Measurements from ENCODE around the gene PODXL.
"Not testable (repeated sequence)": the region's sequence is repeated elsewhere in the genome, so short reads cannot be mapped to it uniquely, and the experiment has no call there.

PODXL gene

GRCh38 chr7:131533566-131534561 is 22.6 kb downstream of the PODXL start:
- Mint-ChIP-seq H3K36me3 (no peaks in the 10 kb centered on the region), H3K27ac (no peak overlapping the region), H3K4me3 (no peak overlapping the region), H3K4me1 (no peaks in the 10 kb centered on the region), H3K9me3 (no peaks in the 10 kb centered on the region)
- DNase-seq (ENCODE audit: low spot score in 2 of 2): no peak
- no peak for ATAC-seq

DNA sequence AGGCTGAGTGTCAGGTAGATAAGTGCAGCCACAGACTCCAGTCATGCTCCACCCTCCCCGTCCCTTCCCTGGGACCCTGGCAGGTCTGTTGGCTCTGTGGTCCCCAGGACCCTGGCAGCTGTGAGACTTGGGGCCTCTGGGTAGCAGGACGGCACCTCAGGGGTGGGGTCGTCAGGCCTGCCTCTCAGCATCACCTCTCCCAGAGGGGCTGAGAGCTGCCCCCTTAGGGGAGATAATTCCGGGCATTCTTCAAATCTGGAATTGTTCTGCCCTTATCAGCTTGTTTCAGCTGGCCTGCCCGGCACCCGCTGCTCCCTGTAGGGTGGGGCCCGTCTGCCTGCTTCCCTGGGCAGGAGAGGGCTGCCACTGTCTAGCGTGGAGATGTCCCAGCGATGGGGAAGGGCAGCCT is 23.3 kb downstream of the PODXL start:
- H3K4me3 Mint-ChIP-seq: no peak overlapping the region
- H3K9me3 Mint-ChIP-seq: no peaks in the 10 kb centered on the region
- ATAC-seq: no peak
- no peak for DNase-seq (ENCODE audit: low spot score in 2 of 2)
- H3K36me3 Mint-ChIP-seq: no peaks in the 10 kb centered on the region
- no peak overlapping the region for H3K27ac Mint-ChIP-seq
- H3K4me1 Mint-ChIP-seq: no peaks in the 10 kb centered on the region

- no peak for DNase-seq (ENCODE audit: low spot score in 2 of 2)
These were observed 23.8 kb downstream of the PODXL start for GRCh38 chr7:131532570-131533091.

DNA sequence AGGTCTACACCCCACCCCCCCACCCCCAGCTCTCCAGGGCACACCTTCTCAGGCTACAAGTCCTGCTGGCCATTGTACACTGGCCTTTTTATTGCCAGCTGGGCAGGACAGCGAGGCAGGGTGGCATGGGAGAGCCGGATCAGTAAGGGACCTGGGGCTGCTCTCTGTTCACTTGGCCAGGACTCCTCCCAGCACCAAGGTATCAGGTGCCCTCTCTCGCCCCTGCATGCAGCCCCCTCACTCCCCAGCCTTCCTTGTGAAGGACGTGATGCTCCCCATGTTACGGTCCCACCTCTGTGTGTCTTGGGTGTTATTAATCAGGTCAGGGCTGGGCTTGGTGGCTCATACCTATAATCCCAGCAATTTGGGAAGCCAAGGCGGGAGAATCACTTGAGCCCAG is 26.3 kb downstream of the PODXL start:
- no peaks in the 10 kb centered on the region for H3K36me3 Mint-ChIP-seq
- no peak overlapping the region for H3K27ac Mint-ChIP-seq
- H3K4me3 Mint-ChIP-seq: no peak overlapping the region
- H3K9me3 Mint-ChIP-seq: no peaks in the 10 kb centered on the region
- peaks cover 6% of the 10 kb centered on the region for H3K4me1 Mint-ChIP-seq
- ATAC-seq: no peak
- no peak for DNase-seq (ENCODE audit: low spot score in 2 of 2)

More at GRCh38 chr7:131532570-131533091, 23.8 kb downstream of the PODXL start:
- no peaks in the 10 kb centered on the region for H3K36me3 Mint-ChIP-seq
- peaks cover under 1% of the 10 kb centered on the region for H3K4me1 Mint-ChIP-seq
- H3K9me3 Mint-ChIP-seq: no peaks in the 10 kb centered on the region
- no peak overlapping the region for H3K27ac Mint-ChIP-seq
- ATAC-seq: no peak
- no peak overlapping the region for H3K4me3 Mint-ChIP-seq

DNA sequence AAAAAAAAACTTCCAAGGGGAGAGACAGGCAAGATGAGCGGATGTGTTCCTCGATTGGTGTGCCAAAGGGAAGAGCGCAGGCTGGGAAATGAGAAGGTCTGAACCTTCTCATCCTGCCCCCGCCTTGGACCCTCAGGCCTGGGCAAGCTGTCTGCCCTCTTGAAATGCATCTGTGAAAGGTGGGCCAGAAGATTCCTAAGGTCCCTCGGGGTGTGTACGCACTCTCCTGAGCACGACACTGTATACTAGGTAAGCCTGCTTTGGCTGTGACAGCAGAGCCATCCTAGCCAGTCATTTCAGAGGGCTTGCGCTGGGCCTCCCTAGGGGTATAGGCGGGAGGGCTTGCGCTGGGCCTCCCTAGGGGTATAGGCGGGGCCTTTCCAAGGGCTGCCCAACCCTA is 26.8 kb downstream of the PODXL start:
- H3K36me3 Mint-ChIP-seq: no peaks in the 10 kb centered on the region
- H3K4me3 Mint-ChIP-seq: no peak overlapping the region
- no peak overlapping the region for H3K27ac Mint-ChIP-seq
- peaks cover 6% of the 10 kb centered on the region for H3K4me1 Mint-ChIP-seq
- DNase-seq (ENCODE audit: low spot score in 2 of 2): no peak
- H3K9me3 Mint-ChIP-seq: no peaks in the 10 kb centered on the region
- ATAC-seq: no peak

GRCh38 chr7:131529179-131529578 is 27.2 kb downstream of the PODXL start:
- H3K27ac Mint-ChIP-seq: no peak overlapping the region
- H3K9me3 Mint-ChIP-seq: no peaks in the 10 kb centered on the region
- no peak overlapping the region for H3K4me3 Mint-ChIP-seq
- DNase-seq (ENCODE audit: low spot score in 2 of 2) (no peak), ATAC-seq (no peak)
- H3K4me1 Mint-ChIP-seq: peaks cover 6% of the 10 kb centered on the region
- no peaks in the 10 kb centered on the region for H3K36me3 Mint-ChIP-seq

- Mint-ChIP-seq H3K36me3 (no peaks in the 10 kb centered on the region), H3K27ac (no peak overlapping the region), H3K4me1 (peaks cover 12% of the 10 kb centered on the region), H3K9me3 (no peaks in the 10 kb centered on the region), H3K4me3 (no peak overlapping the region)
- no peak for DNase-seq (ENCODE audit: low spot score in 2 of 2)
- peak; percentile 46 for ATAC-seq
These were observed 29.0 kb downstream of the PODXL start for GRCh38 chr7:131527456-131527855.

- DNase-seq (ENCODE audit: low spot score in 2 of 2) (no peak), ATAC-seq (no peak)
- Mint-ChIP-seq H3K4me1 (peaks cover 21% of the 10 kb centered on the region), H3K9me3 (no peaks in the 10 kb centered on the region), H3K4me3 (no peak overlapping the region), H3K36me3 (no peaks in the 10 kb centered on the region), H3K27ac (no peak overlapping the region)
These were observed 30.6 kb downstream of the PODXL start for GRCh38 chr7:131525820-131526219.

DNA sequence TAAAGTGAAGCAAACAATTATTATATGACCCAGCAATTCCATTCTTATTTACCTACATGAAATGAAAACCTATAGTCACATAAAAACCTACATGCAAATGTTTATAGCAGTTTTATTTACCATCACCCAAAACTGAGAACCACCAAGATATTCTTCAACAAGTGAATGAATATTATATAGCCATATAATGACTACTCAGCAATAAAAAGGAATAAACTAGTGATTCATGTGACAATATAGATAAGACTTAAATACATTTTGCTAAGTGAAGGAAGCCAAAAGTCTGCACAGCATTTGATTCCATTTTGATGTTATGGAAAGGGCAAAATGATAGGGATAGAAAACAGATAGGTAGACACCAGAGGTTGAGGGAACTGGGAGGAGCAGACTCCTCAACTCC is 31.7 kb downstream of the PODXL start:
- H3K9me3 Mint-ChIP-seq: no peaks in the 10 kb centered on the region
- H3K36me3 Mint-ChIP-seq: no peaks in the 10 kb centered on the region
- H3K27ac Mint-ChIP-seq: no peak overlapping the region
- ATAC-seq (no peak), DNase-seq (ENCODE audit: low spot score in 2 of 2) (no peak)
- H3K4me3 Mint-ChIP-seq: no peak overlapping the region
- peaks cover 21% of the 10 kb centered on the region for H3K4me1 Mint-ChIP-seq

DNA sequence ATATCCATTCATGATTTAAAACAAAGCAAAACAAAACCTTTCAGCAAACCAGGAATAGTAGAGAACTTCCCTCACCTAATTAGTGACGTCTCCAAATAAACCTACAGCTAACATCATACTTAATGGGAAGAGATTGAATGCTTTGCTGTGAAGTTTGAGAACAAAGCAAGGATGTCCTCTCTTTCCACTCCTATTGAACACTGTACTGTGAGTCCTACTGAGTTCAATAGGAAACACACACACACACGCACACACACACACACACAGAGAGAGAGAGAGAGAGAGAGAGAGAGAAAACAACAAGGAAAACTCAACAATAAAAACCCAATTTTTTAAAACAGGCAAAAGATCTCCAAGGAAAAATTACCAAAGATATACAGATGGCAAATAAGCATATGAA is 32.3 kb downstream of the PODXL start:
- H3K27ac Mint-ChIP-seq: no peak overlapping the region
- no peak for ATAC-seq
- H3K9me3 Mint-ChIP-seq: no peaks in the 10 kb centered on the region
- H3K4me1 Mint-ChIP-seq: peaks cover 21% of the 10 kb centered on the region
- no peaks in the 10 kb centered on the region for H3K36me3 Mint-ChIP-seq
- no peak for DNase-seq (ENCODE audit: low spot score in 2 of 2)
- no peak overlapping the region for H3K4me3 Mint-ChIP-seq

- DNase-seq (ENCODE audit: low spot score in 2 of 2): no peak
- Mint-ChIP-seq H3K9me3 (no peaks in the 10 kb centered on the region), H3K27ac (peak overlapping the region; percentile 60), H3K4me3 (peak overlapping the region; percentile 45), H3K4me1 (peaks cover 19% of the 10 kb centered on the region), H3K36me3 (no peaks in the 10 kb centered on the region)
- ATAC-seq: peak; percentile 89
These were observed 34.0 kb downstream of the PODXL start for GRCh38 chr7:131522325-131522930.

- Mint-ChIP-seq H3K9me3 (no peaks in the 10 kb centered on the region), H3K27ac (peak overlapping the region; percentile 60), H3K36me3 (no peaks in the 10 kb centered on the region), H3K4me1 (peaks cover 14% of the 10 kb centered on the region), H3K4me3 (peak overlapping the region; percentile 45)
- DNase-seq (ENCODE audit: low spot score in 2 of 2): no peak
- no peak for ATAC-seq
These were observed 34.7 kb downstream of the PODXL start for GRCh38 chr7:131521651-131522163.

DNA sequence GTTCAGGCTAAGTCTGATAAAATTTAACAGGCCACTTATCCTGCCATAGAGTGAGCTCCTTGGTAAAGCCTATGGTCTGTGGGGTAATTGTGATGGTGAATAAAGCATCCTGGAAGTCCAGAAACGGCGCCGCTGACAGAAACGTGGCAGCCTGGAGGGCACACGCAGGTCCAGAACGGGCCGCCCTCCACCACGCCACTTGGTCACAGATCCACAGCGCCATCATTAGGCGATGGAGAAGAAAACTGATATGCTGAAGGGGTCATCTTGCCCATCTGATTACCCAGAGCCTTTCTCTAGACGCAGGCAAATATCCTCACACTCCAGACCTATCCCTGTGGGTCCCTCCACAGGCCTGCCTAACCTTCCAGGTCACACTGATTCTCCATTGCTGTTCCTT is 37.8 kb downstream of the PODXL start:
- H3K4me3 Mint-ChIP-seq: no peak overlapping the region
- H3K36me3 Mint-ChIP-seq: no peaks in the 10 kb centered on the region
- H3K9me3 Mint-ChIP-seq: no peaks in the 10 kb centered on the region
- no peak for DNase-seq (ENCODE audit: low spot score in 2 of 2)
- peaks cover 16% of the 10 kb centered on the region for H3K4me1 Mint-ChIP-seq
- H3K27ac Mint-ChIP-seq: no peak overlapping the region
- ATAC-seq: no peak

GRCh38 chr7:131517218-131517923 is 39.1 kb downstream of the PODXL start:
- Mint-ChIP-seq H3K9me3 (no peaks in the 10 kb centered on the region), H3K27ac (no peak overlapping the region), H3K36me3 (no peaks in the 10 kb centered on the region), H3K4me1 (peaks cover 20% of the 10 kb centered on the region), H3K4me3 (no peak overlapping the region)
- DNase-seq (ENCODE audit: low spot score in 2 of 2) (no peak), ATAC-seq (no peak)

- not testable (repeated sequence) for DNase-seq (ENCODE audit: low spot score in 2 of 2); H3K9me3 Mint-ChIP-seq; H3K27ac Mint-ChIP-seq; H3K4me3 Mint-ChIP-seq; H3K36me3 Mint-ChIP-seq; ATAC-seq
- H3K4me1 Mint-ChIP-seq: peaks cover 20% of the 10 kb centered on the region
These were observed 41.0 kb downstream of the PODXL start for GRCh38 chr7:131515471-131515870.
